DND-41 (cell line): ENCODE data around the gene SPARCL1.

ENCODE experiments used
- EZH2 ChIP-seq: IDR thresholded peaks from 3 replicates; pipeline ENCODE4 v1.6.1; 2012; ENCODE audit warnings: borderline replicate concordance, low read depth, mild to moderate bottlenecking, moderate library complexity, low read length, inconsistent platforms; ENCODE audit not compliant: severe bottlenecking
- TF ChIP-seq, protein P1 (sequence below): IDR thresholded peaks from 2 replicates; pipeline ENCODE4 v1.5.1; 2012; ENCODE audit warnings: borderline replicate concordance, low read length, moderate library complexity, mild to moderate bottlenecking; ENCODE audit not compliant: poor library complexity, severe bottlenecking; ENCODE audit errors: extremely low read depth

DNA sequence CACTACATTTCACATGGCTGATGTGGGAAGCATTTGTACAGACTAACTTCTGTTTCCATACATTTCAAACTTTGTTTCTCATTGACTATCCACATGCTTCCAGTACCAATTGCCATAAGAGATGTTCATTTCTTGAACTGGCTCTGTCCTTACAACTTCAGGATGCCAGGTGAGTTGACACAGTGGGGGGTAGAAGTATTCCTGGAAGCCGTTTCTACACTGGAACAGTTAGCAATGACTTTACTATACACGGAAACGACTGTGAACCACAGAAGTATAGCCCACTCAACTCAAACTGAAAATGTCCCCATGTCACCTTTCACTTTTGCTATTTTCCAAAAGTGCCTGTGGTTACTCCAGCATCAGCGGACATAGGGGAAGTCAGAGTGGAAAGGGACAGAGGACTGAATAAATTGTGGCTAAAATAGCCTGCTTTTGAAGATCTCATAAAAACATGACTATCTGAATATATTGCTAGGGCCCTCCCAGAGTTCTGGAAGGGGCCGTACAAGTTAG, 41.2 kb upstream of the SPARCL1 start:
- TF ChIP-seq, protein P1, sequence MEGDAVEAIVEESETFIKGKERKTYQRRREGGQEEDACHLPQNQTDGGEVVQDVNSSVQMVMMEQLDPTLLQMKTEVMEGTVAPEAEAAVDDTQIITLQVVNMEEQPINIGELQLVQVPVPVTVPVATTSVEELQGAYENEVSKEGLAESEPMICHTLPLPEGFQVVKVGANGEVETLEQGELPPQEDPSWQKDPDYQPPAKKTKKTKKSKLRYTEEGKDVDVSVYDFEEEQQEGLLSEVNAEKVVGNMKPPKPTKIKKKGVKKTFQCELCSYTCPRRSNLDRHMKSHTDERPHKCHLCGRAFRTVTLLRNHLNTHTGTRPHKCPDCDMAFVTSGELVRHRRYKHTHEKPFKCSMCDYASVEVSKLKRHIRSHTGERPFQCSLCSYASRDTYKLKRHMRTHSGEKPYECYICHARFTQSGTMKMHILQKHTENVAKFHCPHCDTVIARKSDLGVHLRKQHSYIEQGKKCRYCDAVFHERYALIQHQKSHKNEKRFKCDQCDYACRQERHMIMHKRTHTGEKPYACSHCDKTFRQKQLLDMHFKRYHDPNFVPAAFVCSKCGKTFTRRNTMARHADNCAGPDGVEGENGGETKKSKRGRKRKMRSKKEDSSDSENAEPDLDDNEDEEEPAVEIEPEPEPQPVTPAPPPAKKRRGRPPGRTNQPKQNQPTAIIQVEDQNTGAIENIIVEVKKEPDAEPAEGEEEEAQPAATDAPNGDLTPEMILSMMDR: no peak
- TF ChIP-seq EZH2: no peak
